ENCODE results near the gene SCP2. TPM values are rescaled to one million over a fixed set of nuclear protein-coding genes. Genes with fewer than 3 reads are reported as not detected.
A peak's percentile ranks its signal among the peaks of the same experiment; 100 is the strongest.

The SCP2 gene
- total and polyA plus RNA-seq, 2 experiments from 2014 or later = 131 to 236 TPM

GRCh38 chr1:52913537-52913936, 13.5 kb upstream of the SCP2 start:
- peaks cover 6% of the 10 kb centered on the region for H3K4me1 ChIP-seq (ENCODE audit: low read depth)
- H3K4me3 ChIP-seq = no peak overlapping the region
- no peak for TF ChIP-seq CTCF (IDR thresholded peaks at IDR 0.05; ENCODE audit: low read depth, low read length)
- peak in 1 of 2 donors; percentile 45 for DNase-seq (ENCODE audit: low read depth in 1 of 2, low spot score in 1 of 2)
- no peaks in the 10 kb centered on the region for H3K27me3 ChIP-seq
- no peaks in the 10 kb centered on the region for H3K9me3 ChIP-seq (ENCODE audit: low read depth)
- no peak overlapping the region for H3K27ac ChIP-seq
- H3K36me3 ChIP-seq = no peaks in the 10 kb centered on the region

GRCh38 chr1:52914463-52914862, 12.6 kb upstream of the SCP2 start:
- no peak for TF ChIP-seq CTCF (IDR thresholded peaks at IDR 0.05; ENCODE audit: low read depth, low read length)
- H3K27me3 ChIP-seq = no peaks in the 10 kb centered on the region
- H3K27ac ChIP-seq = no peak overlapping the region
- no peaks in the 10 kb centered on the region for H3K36me3 ChIP-seq
- DNase-seq (ENCODE audit: low read depth in 1 of 2, low spot score in 1 of 2) = peak in 1 of 2 donors; percentile 22
- no peaks in the 10 kb centered on the region for H3K9me3 ChIP-seq (ENCODE audit: low read depth)
- peaks cover 6% of the 10 kb centered on the region for H3K4me1 ChIP-seq (ENCODE audit: low read depth)
- no peak overlapping the region for H3K4me3 ChIP-seq

GRCh38 chr1:52915211-52915854, 11.7 kb upstream of the SCP2 start:
- Histone ChIP-seq H3K27me3 (peaks cover 5% of the 10 kb centered on the region), H3K9me3 (ENCODE audit: low read depth) (no peaks in the 10 kb centered on the region), H3K4me1 (ENCODE audit: low read depth) (peaks cover 6% of the 10 kb centered on the region), H3K27ac (no peak overlapping the region), H3K36me3 (no peaks in the 10 kb centered on the region), H3K4me3 (no peak overlapping the region)
- no peak for TF ChIP-seq CTCF (IDR thresholded peaks at IDR 0.05; ENCODE audit: low read depth, low read length)
- no peak for DNase-seq (ENCODE audit: low read depth in 1 of 2, low spot score in 1 of 2)

- Histone ChIP-seq H3K36me3 (no peaks in the 10 kb centered on the region), H3K27ac (no peak overlapping the region), H3K4me3 (no peak overlapping the region), H3K4me1 (ENCODE audit: low read depth) (peaks cover 6% of the 10 kb centered on the region), H3K27me3 (peaks cover 10% of the 10 kb centered on the region), H3K9me3 (ENCODE audit: low read depth) (no peaks in the 10 kb centered on the region)
- no peak for DNase-seq (ENCODE audit: low read depth in 1 of 2, low spot score in 1 of 2)
- TF ChIP-seq CTCF (IDR thresholded peaks at IDR 0.05; ENCODE audit: low read depth, low read length) = no peak
These were observed 11.2 kb upstream of the SCP2 start for GRCh38 chr1:52915855-52916220.

GRCh38 chr1:52916241-52916975, 10.7 kb upstream of the SCP2 start:
- H3K27me3 ChIP-seq = peaks cover 16% of the 10 kb centered on the region
- H3K4me3 ChIP-seq = no peak overlapping the region
- no peaks in the 10 kb centered on the region for H3K9me3 ChIP-seq (ENCODE audit: low read depth)
- DNase-seq (ENCODE audit: low read depth in 1 of 2, low spot score in 1 of 2) = no peak
- H3K4me1 ChIP-seq (ENCODE audit: low read depth) = peaks cover 6% of the 10 kb centered on the region
- no peaks in the 10 kb centered on the region for H3K36me3 ChIP-seq
- H3K27ac ChIP-seq = no peak overlapping the region
- TF ChIP-seq CTCF (IDR thresholded peaks at IDR 0.05; ENCODE audit: low read depth, low read length) = no peak
